Measurements from ENCODE around the gene SULT1C2.
"Not testable (repeated sequence)": the region's sequence is repeated elsewhere in the genome, so short reads cannot be mapped to it uniquely, and the experiment has no call there.

GRCh38 chr2:108284566-108284965, 4.1 kb upstream of the SULT1C2 start:
- TF ChIP-seq CTCF (IDR thresholded peaks at IDR 0.05; ENCODE audit: insufficient read depth, low read depth, low read length); EZH2 (IDR thresholded peaks at IDR 0.05; ENCODE audit: insufficient read depth, low read length): not testable (repeated sequence)

Measured in astrocyte (in vitro differentiated cells and primary cell).